ENCODE results near the gene MYO9A. TPM values are rescaled to one million over a fixed set of nuclear protein-coding genes. Genes with fewer than 3 reads are reported as not detected.
A peak's percentile ranks its signal among the peaks of the same experiment; 100 is the strongest.
"Not testable (repeated sequence)": the region's sequence is repeated elsewhere in the genome, so short reads cannot be mapped to it uniquely, and the experiment has no call there.

MYO9A gene
- total RNA-seq, 1 experiment from 2014 or later, result 142 TPM

DNA sequence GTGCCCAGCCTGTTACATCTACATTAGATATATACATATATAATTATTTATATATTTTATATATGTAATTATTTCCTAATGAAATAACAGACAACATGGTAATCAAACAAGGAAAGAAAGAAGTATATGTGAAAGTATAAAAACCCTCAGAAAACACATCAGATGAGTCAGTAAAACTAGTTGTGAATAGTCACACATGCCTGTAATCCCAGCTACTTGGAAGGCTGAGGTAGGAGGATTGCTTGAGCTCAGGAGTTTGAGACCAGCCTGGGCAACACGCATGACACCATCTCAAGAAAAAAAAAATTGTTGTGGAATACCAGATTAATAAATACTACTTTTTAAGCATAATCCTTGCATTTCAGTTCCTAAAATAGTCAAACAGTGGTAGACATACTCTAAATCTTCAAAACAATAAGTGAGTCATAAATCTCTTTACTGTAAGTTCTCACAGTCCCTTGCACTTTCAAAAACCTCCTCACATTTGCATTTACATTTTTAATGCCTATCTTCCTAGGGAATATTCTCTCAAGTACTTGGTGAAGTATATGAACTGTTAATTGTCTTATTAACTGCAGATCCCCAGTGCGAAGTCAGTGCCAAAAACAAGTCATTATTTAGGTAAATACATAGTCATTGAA, 106.5 kb downstream of the MYO9A start:
- peaks cover 24% of the 10 kb centered on the region; the same call in 1 of the 2 replicates for H3K36me3 ChIP-seq (ENCODE audit: insufficient read depth, low read length)
- no peaks in the 10 kb centered on the region for H4K20me1 ChIP-seq (ENCODE audit: insufficient read depth, low read depth, low read length)
- H3K4me1 ChIP-seq (ENCODE audit: low read length), result peaks cover 56% of the 10 kb centered on the region
- H3K27me3 ChIP-seq (ENCODE audit: low read length), result no peaks in the 10 kb centered on the region
- H3K9me2 ChIP-seq (replicated peaks; ENCODE audit: insufficient read depth, low read length), result no peaks in the 10 kb centered on the region
- peak overlapping the region; percentile 65 for H3K27ac ChIP-seq (ENCODE audit: low read length)
- H3K4me3 ChIP-seq (ENCODE audit: low read length), result no peak overlapping the region
- no peak overlapping the region for H2AFZ ChIP-seq (ENCODE audit: low read length)
- no peaks in the 10 kb centered on the region for H3K9me3 ChIP-seq (ENCODE audit: low read length)
- no peak for DNase-seq
- no peak overlapping the region for H3K4me2 ChIP-seq (ENCODE audit: low read depth, low read length, poor library complexity, severe bottlenecking)
- H3K79me2 ChIP-seq (ENCODE audit: low read length), result peaks cover 48% of the 10 kb centered on the region
- no peak overlapping the region for H3K9ac ChIP-seq (ENCODE audit: low read length)

DNA sequence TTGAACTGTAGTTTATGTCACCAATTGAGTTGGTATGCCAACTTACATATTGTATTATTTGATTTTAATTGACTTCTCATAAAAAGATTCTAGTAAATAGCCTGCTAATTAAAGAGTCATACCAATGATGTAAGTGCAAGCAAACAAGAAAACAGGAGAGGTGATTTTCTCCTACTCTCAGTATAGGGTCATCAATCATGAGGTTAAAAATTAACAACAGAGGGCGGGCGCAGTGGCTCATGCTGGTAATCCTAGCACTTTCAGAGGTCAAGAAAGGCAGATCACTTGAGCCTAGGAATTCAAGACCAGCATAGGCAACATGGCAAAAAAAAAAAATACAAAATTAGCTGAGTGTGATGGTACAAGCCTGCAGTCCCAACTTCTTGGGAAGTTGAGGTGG, 108.7 kb downstream of the MYO9A start:
- no peak overlapping the region for H3K27ac ChIP-seq (ENCODE audit: low read length)
- no peak for DNase-seq
- no peak overlapping the region for H3K4me3 ChIP-seq (ENCODE audit: low read length)
- H4K20me1 ChIP-seq (ENCODE audit: insufficient read depth, low read depth, low read length), result no peaks in the 10 kb centered on the region
- H3K9me3 ChIP-seq (ENCODE audit: low read length), result no peaks in the 10 kb centered on the region
- no peak overlapping the region for H3K9ac ChIP-seq (ENCODE audit: low read length)
- peaks cover 45% of the 10 kb centered on the region for H3K4me1 ChIP-seq (ENCODE audit: low read length)
- H3K9me2 ChIP-seq (replicated peaks; ENCODE audit: insufficient read depth, low read length), result no peaks in the 10 kb centered on the region
- no peak overlapping the region for H2AFZ ChIP-seq (ENCODE audit: low read length)
- H3K79me2 ChIP-seq (ENCODE audit: low read length), result peaks cover 59% of the 10 kb centered on the region
- H3K36me3 ChIP-seq (ENCODE audit: insufficient read depth, low read length), result peaks cover 33% of the 10 kb centered on the region; the same call in 1 of the 2 replicates
- no peak overlapping the region for H3K4me2 ChIP-seq (ENCODE audit: low read depth, low read length, poor library complexity, severe bottlenecking)
- no peaks in the 10 kb centered on the region for H3K27me3 ChIP-seq (ENCODE audit: low read length)

DNA sequence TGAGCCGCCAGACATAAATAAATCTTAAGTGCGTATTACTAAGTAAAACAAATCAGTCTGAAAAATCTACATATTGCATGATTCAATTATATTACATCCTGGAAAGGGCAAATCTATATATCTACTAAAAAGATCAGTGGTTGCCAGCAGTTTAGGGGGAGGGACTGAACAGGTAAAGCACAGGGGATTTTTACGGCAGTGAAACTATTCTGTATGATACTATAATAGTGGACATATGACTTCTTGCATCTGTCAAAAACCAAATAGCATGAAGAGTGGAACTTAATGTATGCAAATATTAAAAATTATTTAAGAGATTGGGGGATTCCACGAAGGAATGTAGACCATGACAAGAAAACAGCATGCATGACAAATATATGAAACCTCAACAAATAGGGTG, 111.6 kb downstream of the MYO9A start:
- no peaks in the 10 kb centered on the region for H3K27me3 ChIP-seq (ENCODE audit: low read length)
- H3K36me3 ChIP-seq (ENCODE audit: insufficient read depth, low read length), result peaks cover 36% of the 10 kb centered on the region; the same call in 1 of the 2 replicates
- peaks cover 40% of the 10 kb centered on the region for H3K79me2 ChIP-seq (ENCODE audit: low read length)
- no peak overlapping the region for H3K4me3 ChIP-seq (ENCODE audit: low read length)
- H3K4me2 ChIP-seq (ENCODE audit: low read depth, low read length, poor library complexity, severe bottlenecking), result no peak overlapping the region
- H3K27ac ChIP-seq (ENCODE audit: low read length), result no peak overlapping the region
- H4K20me1 ChIP-seq (ENCODE audit: insufficient read depth, low read depth, low read length), result no peaks in the 10 kb centered on the region
- no peak overlapping the region for H2AFZ ChIP-seq (ENCODE audit: low read length)
- H3K9me2 ChIP-seq (replicated peaks; ENCODE audit: insufficient read depth, low read length), result no peaks in the 10 kb centered on the region
- H3K9ac ChIP-seq (ENCODE audit: low read length), result no peak overlapping the region
- peaks cover 17% of the 10 kb centered on the region for H3K4me1 ChIP-seq (ENCODE audit: low read length)
- DNase-seq, result no peak
- H3K9me3 ChIP-seq (ENCODE audit: low read length), result no peaks in the 10 kb centered on the region

DNA sequence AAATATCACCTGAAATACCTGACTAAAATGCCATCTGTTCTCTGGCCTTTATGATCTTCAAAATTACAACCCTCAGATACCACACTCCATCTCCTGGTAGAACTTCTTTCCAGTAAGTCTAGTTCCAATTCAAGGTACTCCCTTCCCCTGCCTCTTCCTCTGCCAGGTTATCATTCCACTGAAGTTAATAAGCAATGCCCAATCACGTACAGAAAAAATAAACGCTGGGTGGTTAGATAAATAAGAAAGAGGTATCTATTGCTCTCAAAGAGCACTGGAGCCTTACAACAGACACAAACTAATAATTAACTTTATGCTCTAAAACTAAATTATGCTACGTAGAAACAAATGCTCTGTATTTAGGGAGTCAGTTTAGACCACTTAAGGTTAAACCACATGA, 112.5 kb downstream of the MYO9A start:
- no peak overlapping the region for H2AFZ ChIP-seq (ENCODE audit: low read length)
- H3K36me3 ChIP-seq (ENCODE audit: insufficient read depth, low read length), result peaks cover 37% of the 10 kb centered on the region; the same call in 1 of the 2 replicates
- H3K27me3 ChIP-seq (ENCODE audit: low read length), result no peaks in the 10 kb centered on the region
- peaks cover 16% of the 10 kb centered on the region for H3K4me1 ChIP-seq (ENCODE audit: low read length)
- H3K9me3 ChIP-seq (ENCODE audit: low read length), result no peaks in the 10 kb centered on the region
- no peak overlapping the region for H3K9ac ChIP-seq (ENCODE audit: low read length)
- DNase-seq, result no peak
- H3K9me2 ChIP-seq (replicated peaks; ENCODE audit: insufficient read depth, low read length), result no peaks in the 10 kb centered on the region
- H3K4me3 ChIP-seq (ENCODE audit: low read length), result no peak overlapping the region
- H3K4me2 ChIP-seq (ENCODE audit: low read depth, low read length, poor library complexity, severe bottlenecking), result no peak overlapping the region
- H4K20me1 ChIP-seq (ENCODE audit: insufficient read depth, low read depth, low read length), result no peaks in the 10 kb centered on the region
- H3K79me2 ChIP-seq (ENCODE audit: low read length), result peaks cover 45% of the 10 kb centered on the region
- H3K27ac ChIP-seq (ENCODE audit: low read length), result no peak overlapping the region

DNA sequence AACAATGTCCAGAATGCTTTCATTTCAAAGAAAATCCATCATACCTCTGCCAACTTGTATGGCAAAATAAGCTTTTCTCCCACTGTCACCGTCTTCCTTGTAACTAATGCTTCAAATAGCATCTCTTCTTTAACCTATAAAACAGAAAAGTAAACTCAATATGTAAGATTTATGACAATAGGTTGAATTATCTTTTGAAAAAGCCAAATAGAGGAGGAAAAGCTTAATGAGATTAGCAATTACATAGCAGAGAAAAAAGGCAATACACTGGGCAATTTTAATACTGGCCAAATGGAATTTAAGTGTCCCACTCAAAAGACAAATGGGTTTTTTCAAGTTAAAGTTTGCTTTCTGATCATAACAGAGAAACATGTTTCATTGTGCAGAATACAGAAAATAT, 118.1 kb downstream of the MYO9A start:
- Histone ChIP-seq H3K9ac (ENCODE audit: low read length) (no peak overlapping the region), H2AFZ (ENCODE audit: low read length) (no peak overlapping the region), H3K4me3 (ENCODE audit: low read length) (no peak overlapping the region), H3K9me3 (ENCODE audit: low read length) (no peaks in the 10 kb centered on the region), H4K20me1 (ENCODE audit: insufficient read depth, low read depth, low read length) (no peaks in the 10 kb centered on the region), H3K27ac (ENCODE audit: low read length) (no peak overlapping the region), H3K27me3 (ENCODE audit: low read length) (no peaks in the 10 kb centered on the region), H3K9me2 (replicated peaks; ENCODE audit: insufficient read depth, low read length) (no peaks in the 10 kb centered on the region), H3K36me3 (ENCODE audit: insufficient read depth, low read length) (peaks cover 35% of the 10 kb centered on the region), H3K79me2 (ENCODE audit: low read length) (peaks cover 49% of the 10 kb centered on the region), H3K4me1 (ENCODE audit: low read length) (peaks cover 13% of the 10 kb centered on the region), H3K4me2 (ENCODE audit: low read depth, low read length, poor library complexity, severe bottlenecking) (no peak overlapping the region)
- no peak for DNase-seq

DNA sequence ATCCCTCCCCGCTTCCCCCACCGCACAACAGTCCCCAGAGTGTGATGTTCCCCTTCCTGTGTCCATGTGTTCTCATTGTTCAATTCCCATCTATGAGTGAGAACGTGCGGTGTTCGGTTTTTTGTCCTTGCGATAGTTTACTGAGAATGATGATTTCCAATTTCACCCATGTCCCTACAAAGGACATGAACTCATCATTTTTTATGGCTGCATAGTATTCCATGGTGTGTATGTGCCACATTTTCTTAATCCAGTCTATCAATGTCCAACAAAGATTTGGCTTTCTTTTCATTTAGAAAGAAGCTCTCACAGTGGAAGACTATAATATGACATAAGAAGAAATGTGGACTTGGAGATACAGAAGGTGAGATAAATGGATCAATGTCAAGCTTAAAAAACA, 119.2 kb downstream of the MYO9A start:
- not testable (repeated sequence) for H3K9me2 ChIP-seq (replicated peaks; ENCODE audit: insufficient read depth, low read length); H4K20me1 ChIP-seq (ENCODE audit: insufficient read depth, low read depth, low read length); H3K9ac ChIP-seq (ENCODE audit: low read length); H2AFZ ChIP-seq (ENCODE audit: low read length); H3K4me2 ChIP-seq (ENCODE audit: low read depth, low read length, poor library complexity, severe bottlenecking); DNase-seq; H3K27me3 ChIP-seq (ENCODE audit: low read length); H3K4me3 ChIP-seq (ENCODE audit: low read length); H3K9me3 ChIP-seq (ENCODE audit: low read length); H3K27ac ChIP-seq (ENCODE audit: low read length)
- Histone ChIP-seq H3K36me3 (ENCODE audit: insufficient read depth, low read length) (peaks cover 35% of the 10 kb centered on the region), H3K79me2 (ENCODE audit: low read length) (peaks cover 43% of the 10 kb centered on the region), H3K4me1 (ENCODE audit: low read length) (peaks cover 13% of the 10 kb centered on the region)

DNA sequence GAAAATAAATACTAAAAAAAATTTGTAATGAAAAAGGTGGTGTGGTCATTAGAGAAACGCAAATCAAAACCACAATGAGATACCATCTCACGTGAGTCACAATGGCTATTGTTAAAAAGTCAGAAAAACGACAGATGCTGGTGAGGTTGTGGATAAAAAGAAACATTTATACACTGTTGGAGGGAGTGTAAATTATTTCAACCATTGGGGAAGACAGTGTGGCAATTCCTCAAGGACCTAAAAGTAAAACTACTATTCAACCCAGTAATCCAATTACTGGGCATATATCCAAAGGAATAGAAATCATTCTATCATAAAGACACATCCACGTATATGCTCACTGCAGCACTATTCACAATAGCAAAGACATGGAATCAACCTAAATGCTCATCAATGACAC, 120.3 kb downstream of the MYO9A start:
- Histone ChIP-seq H3K9ac (ENCODE audit: low read length) (no peak overlapping the region), H3K4me1 (ENCODE audit: low read length) (peaks cover 13% of the 10 kb centered on the region), H3K27me3 (ENCODE audit: low read length) (no peaks in the 10 kb centered on the region), H3K4me2 (ENCODE audit: low read depth, low read length, poor library complexity, severe bottlenecking) (no peak overlapping the region), H3K27ac (ENCODE audit: low read length) (no peak overlapping the region), H3K36me3 (ENCODE audit: insufficient read depth, low read length) (peaks cover 35% of the 10 kb centered on the region), H3K4me3 (ENCODE audit: low read length) (no peak overlapping the region), H4K20me1 (ENCODE audit: insufficient read depth, low read depth, low read length) (no peaks in the 10 kb centered on the region), H3K9me2 (replicated peaks; ENCODE audit: insufficient read depth, low read length) (no peaks in the 10 kb centered on the region), H3K79me2 (ENCODE audit: low read length) (peaks cover 42% of the 10 kb centered on the region), H2AFZ (ENCODE audit: low read length) (no peak overlapping the region), H3K9me3 (ENCODE audit: low read length) (no peaks in the 10 kb centered on the region)
- no peak for DNase-seq

DNA sequence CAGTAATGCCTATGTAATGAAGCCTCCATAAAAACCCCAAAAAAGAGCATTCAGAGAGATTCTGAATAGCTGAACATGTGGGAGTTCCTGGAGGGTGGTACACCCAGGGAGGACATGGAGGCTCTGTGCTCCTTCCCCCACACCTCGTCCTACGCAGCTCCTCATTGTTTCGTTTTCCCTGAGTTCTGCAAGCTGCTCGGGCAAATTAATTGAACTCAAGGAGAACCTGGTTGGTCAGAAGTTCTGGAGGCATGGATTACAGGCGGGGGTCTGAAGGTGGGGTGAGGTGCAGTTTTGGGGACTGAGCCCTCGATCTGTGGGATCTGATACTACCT, 142.2 kb downstream of the MYO9A start:
- no peaks in the 10 kb centered on the region for H3K4me1 ChIP-seq (ENCODE audit: low read length)
- H3K9ac ChIP-seq (ENCODE audit: low read length), result no peak overlapping the region
- H3K4me2 ChIP-seq (ENCODE audit: low read depth, low read length, poor library complexity, severe bottlenecking), result no peak overlapping the region
- H4K20me1 ChIP-seq (ENCODE audit: insufficient read depth, low read depth, low read length), result no peaks in the 10 kb centered on the region
- no peaks in the 10 kb centered on the region for H3K9me3 ChIP-seq (ENCODE audit: low read length)
- no peak overlapping the region for H3K4me3 ChIP-seq (ENCODE audit: low read length)
- H3K27me3 ChIP-seq (ENCODE audit: low read length), result no peaks in the 10 kb centered on the region
- H3K27ac ChIP-seq (ENCODE audit: low read length), result no peak overlapping the region
- no peak overlapping the region for H2AFZ ChIP-seq (ENCODE audit: low read length)
- DNase-seq, result no peak
- H3K79me2 ChIP-seq (ENCODE audit: low read length), result peaks cover 34% of the 10 kb centered on the region
- H3K9me2 ChIP-seq (replicated peaks; ENCODE audit: insufficient read depth, low read length), result no peaks in the 10 kb centered on the region
- H3K36me3 ChIP-seq (ENCODE audit: insufficient read depth, low read length), result peaks cover 30% of the 10 kb centered on the region
